Kidney capillary endothelial cell (primary cell): ENCODE data around the gene BARX2.
A peak's percentile ranks its signal among the peaks of the same experiment; 100 is the strongest.
"Not testable (repeated sequence)": the region's sequence is repeated elsewhere in the genome, so short reads cannot be mapped to it uniquely, and the experiment has no call there.

Experiments
- DNase-seq: peaks from one replicate; pipeline ENCODE4 v3.0.0-alpha.2; 2018; ENCODE audit warnings: low spot score

The BARX2 gene, protein sequence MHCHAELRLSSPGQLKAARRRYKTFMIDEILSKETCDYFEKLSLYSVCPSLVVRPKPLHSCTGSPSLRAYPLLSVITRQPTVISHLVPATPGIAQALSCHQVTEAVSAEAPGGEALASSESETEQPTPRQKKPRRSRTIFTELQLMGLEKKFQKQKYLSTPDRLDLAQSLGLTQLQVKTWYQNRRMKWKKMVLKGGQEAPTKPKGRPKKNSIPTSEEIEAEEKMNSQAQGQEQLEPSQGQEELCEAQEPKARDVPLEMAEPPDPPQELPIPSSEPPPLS

DNA sequence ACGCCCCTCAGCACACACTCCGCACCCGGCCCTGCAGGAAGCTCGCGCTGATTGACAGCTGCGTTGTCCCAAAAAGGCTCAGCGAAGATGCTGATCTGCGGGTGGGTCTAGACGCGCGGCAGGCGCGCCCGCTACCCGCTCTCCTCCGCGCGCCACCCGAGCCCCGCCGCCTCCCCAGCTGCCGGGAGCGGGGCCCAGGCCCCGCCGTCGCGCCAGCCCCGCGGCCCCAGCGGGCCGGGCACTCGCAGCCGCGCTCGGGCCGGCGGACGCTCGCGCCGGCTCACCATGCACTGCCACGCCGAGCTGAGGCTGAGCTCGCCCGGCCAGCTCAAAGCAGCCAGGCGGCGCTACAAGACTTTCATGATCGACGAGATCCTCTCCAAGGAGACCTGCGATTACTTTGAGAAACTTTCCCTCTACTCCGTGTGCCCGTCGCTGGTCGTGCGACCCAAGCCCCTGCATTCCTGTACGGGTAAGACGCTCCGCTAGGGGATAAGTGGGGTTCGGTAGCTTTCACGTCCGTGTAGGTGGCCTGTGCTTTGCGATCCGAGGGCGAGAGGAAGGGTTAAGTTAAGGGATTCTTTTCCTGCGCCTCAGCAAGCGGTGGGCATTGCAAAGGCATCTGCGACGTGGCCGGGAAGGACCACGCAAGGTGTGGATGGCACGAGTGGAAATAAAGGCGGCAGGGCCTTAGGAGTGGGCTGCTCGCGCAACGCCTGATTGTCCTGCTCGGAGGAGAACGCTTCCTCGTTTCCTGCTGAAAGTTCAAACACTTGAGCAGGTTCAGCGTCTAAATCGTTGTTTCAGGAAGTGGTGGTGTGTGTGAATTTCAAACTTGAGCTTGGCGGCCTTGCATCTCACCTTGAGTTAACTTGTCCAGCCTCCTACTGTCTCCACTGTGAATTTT, at the start of gene BARX2:
Gene BARX2 (plus strand): TSS at position 98 of the 907 bp plus-strand sequence. CDS start 188 bp downstream, at position 286.
- DNase-seq: peak; percentile 34

DNA sequence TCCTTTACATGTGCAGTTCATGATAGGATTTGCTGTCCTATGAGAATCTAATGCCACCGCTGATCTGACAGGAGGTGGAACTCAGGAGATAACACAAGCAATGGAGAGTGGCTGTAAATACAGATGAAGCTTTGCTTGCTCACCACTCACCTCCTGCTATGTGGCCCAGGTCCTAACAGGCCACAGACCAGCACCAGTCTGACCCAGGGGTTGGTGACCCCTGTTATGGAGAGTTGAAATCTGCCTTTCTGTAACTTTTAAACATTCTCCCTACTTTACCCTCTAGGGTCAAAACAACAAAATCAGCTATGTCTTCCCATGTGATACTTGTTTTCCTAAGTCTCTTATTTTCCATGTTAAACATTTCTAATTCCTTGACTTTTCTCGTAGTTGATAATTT, 48.7 kb upstream of the BARX2 start:
- DNase-seq: no peak

DNA sequence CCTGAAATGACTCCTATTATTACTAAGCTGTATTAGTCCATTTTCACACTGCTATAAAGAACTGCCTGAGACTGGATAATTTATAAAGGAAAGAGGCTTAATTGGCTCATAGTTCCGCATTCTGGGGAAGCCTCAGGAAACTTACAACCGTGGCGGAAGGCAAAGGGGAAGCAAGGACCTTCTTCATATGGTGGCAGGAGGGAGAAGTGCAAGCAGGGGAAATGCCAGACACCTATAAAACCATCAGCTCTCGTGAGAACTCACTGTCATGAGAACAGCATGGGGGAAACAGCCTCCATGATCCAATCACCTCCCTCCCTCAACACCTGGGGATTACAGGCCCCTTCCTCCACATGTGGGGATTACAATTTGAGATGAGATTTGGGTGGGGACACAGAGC, 47.9 kb upstream of the BARX2 start:
- not testable (repeated sequence) for DNase-seq

DNA sequence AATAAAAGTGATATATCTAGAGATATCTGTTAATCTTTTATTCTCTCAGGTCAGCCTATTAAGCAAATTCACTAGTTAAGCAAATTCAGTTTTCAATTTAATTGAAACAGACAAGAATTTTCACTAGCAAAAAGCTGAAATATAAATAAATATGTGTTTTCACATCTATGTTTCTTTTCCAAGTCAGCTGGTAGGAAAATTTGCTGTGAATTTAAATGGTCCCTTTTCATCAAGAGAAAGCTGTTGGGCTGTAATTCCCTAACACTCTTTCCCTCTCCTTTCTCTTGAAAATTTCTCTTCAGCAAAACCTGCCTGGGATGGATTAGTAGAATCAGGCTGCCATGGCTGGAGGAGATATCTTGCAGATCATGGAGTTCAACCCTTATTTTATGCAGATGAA, 46.9 kb upstream of the BARX2 start:
- no peak for DNase-seq

DNA sequence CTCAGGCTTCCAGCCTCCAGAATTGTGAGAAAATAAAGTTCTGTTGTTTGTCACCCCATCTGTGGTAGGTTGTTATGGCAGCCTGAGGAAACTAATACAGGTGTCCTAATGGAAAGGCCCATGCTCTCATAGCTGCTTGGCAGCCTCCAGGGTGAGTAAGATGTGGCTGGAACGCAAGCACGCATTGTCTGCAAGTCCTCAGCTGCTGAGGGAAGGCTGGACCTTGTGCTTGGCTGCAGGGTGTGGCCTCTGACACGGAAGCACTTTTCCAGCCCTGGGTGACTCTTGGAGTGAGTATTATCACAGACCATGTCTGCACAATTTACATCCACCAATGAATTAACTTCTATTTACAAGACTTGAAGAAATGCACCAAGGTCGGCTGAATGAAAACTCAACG, 44.4 kb upstream of the BARX2 start:
- DNase-seq: no peak

DNA sequence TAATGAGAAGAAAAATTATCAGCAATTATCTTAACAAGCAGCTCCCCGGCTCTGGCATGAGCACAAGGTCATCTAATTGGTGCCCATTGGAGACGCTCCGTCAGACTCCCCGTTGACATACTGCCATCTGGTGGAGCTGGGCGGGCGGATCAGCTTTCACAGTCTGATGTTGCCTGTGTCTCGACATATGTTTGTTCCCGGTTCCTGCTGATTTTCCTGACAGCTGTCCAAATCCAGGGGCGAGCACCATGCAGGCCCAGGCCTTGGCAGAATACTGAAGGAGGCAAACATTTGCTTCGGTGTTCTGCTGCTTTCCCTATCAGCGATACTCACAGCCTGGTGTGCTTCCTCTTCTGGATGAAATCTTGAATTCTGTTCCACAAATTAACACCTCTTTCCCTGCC, 43.8 kb upstream of the BARX2 start:
- peak; percentile 58 for DNase-seq

DNA sequence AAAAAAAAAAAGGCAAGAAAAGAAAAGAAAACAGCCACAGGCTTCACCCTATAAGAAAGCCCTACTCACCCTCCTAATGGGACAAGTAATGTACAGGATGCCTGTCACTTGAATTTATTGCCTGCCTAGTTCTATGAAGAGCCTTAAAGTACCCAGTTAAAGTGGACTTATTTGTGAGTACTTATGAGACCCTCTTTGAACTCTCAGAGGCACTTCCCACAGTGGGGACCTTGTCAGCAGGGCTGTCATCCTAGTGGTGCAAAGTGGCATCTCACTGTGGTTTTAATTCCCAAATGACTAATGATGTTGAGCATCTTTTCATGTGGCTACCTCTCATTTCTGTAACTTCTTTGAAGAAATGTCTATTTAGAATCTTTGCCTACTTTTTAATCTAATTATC, 41.8 kb upstream of the BARX2 start:
- no peak for DNase-seq

DNA sequence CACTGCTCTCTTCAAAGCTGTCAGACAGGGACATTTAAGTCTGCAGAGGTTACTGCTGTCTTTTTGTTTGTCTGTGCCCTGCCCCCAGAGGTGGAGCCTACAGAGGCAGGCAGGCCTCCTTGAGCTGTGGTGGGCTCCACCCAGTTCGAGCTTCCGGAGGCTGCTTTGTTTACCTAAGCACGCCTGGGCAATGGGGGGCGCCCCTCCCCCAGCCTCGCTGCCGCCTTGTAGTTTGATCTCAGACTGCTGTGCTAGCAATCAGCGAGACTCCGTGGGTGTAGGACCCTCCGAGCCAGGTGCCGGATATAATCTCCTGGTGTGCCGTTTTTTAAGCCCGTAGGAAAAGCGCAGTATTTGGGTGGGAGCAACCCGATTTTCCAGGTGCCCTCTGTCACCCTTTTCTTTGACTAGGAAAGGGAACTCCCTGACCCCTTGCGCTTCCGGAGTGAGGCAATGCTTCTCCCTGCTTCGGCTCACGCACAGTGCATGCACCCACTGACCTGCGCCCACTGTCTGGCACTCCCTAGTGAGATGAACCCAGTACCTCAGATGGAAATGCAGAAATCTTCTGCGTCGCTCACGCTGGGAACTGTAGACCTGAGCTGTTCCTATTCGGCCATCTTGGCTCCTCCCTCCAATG, 31.2 kb upstream of the BARX2 start:
- DNase-seq: not testable (repeated sequence)

DNA sequence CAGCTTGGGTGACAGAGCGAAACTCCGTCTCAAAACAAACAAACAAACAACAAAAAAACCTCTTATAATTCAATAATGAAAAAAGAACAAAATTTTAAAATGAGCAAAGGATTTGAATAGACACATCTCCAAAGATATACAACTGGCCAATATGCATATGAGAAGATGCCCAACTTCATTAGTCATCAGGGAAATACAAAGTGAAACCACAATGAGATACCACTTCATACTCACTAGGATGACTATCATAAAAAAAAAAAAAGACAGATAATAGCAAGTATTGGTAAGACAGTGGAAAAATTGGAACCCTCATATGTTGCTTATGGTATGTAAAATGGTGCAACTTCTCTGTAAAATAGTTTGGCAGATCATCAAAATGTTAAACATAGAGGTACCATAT, 28.7 kb upstream of the BARX2 start:
- DNase-seq: no peak

DNA sequence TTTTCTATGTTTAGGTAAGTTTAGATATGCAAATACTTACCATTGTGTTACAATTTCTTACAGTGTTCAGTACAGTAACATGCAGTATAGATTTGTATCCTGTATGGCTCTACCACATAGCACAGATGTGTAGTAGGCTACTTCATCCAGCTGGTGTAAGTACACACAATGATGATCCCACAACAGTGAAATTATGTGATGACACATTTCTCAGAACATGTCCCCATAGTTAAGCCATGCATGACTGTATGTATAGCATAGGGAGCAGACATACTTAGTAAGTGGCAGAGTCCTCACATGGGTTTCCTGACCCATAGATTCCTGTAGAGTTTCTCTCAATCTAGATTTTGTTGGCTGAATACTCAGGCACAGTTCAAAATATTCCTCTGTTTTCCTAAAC, 26.8 kb upstream of the BARX2 start:
- DNase-seq: no peak

DNA sequence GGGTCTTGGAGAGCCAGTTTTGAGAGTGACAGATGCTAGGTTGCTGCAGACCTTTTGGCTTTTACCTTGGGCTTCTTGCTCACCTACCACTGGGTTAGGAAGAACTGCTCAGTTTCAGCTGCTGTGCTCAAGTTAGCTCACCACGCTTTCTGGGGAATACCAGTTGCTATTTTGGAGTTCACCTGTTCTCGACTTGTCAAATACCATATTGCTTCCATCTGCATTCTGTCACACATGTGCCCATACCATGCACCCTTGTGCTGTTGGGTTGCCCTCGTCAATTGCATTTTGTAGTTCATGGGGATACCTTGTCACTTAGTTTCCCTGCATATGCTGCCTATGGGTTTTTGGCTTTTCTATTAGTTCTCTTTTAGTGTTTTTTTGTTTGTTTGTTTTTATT, 23.0 kb upstream of the BARX2 start:
- DNase-seq: no peak

DNA sequence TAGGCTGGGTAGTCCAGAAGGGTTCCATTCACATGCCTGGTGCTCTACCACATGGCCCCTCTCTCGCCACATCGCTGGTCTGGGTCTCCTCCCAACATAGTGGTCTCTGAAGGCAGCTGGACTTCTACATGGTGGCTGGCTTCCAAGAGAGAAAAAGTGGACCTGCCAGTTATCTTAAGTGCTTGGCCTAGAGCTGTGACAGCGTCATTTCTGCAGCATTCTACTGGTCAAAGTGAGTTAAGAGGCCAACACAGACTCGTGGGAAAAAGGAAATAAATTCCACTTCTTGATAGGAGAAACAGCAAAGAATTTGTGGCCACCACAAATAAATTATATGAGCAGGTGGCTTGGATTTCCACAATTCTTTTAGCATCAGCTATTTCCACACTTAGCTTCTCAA, 21.0 kb upstream of the BARX2 start:
- no peak for DNase-seq

DNA sequence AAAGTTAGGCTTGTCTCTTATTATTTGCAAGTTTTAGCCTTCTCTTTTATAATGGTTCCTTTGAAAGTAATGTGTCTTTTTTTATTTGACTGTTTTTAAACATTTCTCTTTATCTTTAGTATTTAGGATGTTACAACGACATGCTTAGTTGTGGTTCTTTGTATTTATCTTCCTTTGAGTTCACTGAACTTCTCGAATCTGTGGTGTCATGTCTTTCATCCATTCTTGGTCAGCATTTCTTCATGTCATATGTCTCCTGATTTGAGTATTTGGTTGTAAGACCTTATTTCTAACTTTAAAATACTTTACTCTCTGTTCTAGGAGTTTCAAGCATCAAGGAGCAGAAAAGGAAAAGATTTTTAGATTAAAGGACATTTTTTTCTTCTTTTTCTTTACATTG, 15.9 kb upstream of the BARX2 start:
- DNase-seq: no peak

DNA sequence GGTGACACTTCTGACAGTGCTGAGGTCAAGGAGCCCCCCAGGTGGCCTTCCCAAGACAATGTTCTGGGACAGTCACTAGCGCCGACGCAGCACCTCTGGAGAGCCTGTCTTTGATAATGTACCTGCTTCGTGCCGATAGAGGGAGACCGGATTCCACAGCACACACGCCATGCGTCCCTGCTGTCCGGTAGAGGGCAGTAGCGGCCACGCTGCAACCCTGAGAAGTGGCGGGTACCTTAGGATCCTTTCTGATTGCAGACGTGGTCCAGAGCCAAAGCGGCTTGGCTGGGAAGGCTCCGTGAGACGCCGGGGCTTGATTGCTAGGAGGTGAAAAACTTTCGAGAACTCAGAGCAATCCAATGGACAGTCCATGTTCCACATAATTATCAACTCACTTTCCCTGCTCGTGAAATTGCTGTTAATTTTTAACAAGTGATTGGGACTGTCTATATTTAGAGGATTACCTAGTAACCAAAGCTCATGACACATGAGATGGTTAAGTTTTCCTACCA, 11.4 kb upstream of the BARX2 start:
- DNase-seq: peak; percentile 79

DNA sequence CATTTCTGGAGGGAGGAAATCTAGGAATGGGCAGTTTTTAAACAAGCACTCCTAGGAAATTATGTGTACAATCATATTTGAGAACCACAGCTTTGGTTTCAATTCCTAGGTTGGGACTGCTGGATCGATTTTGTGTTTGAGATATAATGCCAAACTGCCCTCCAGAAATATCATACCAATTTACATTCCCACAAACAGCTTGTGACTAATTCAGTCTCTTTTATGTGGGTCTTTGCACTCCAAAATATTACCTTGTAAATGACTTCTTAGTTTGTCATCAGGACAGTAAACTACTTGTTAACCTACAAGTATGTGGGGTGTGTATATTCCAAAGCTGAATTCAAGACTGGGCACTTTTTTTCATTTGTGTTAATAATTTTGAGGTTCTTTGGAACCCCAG, 9.8 kb upstream of the BARX2 start:
- no peak for DNase-seq

DNA sequence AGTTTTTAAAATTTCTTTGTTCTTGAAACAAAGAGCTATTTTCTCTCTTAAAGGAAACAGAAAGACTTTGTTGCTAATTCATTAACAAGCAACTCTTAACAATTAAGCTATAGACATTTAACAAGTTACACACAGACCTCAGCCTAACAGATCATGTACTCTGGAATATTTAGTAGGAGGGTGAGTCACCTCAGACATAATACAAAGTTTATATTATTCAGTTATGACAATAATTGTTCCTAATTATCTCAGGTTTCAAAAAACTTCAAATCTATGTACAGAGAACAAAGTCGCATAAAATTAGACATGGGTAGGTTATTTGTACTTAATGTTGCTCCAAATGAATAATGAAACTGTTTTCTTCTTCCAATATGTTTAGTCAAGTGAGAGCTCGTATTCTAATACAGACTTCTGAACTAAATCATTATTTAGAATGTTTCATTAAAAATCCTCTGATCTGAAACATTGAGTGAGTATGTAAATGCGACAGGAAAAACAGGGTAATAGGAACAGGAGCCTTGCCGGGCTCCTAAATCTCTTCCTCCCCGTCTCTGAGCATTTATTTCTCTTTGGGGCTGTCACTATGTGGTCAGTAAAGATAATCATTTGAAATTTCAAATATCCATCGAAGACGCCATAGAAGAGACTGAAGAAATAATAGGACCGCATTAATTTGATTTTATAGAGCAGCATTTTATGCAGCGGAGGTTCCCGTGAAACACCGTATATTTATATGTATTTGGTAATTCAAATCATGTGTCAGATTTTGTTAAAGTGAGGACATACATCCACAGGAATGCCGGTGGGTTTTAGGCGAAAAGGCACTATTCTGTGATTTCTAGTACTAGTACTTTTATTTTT, 8.7 kb upstream of the BARX2 start:
- no peak for DNase-seq

DNA sequence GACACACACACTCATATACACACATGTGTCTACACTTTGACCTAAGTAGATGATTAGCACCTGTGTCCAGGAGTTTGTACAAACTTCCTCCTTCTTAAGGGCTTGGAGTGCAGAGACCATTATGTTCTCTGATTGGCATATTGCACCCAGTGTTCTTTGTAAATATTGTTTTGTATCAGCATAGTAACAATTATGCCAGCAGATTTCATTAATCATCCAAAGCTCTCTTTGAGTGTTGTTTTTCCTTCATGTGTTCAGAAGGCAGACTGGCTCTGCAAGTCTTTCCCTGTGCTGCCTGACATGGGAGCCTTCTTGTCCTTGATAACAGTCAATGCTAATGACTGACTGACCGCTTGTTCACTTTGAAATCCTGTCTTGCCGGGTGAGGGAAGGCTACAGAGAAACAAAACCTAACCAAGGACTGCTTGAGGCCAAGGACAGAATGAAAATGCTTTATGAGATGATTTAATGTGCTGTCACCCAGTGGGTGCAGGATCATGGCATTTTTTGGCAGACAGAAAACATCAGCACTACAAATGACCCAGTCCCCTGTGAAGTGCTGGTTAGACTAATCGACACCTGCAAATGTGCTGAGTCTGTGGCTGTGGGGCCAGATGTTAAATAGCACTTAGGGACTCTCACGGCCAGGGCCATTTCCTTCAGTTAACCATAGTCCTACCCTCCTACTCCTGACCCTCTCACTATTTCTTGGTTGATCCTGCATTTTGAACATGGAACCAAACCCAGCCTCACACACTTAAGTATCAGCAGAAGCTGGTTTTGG, 6.6 kb upstream of the BARX2 start:
- no peak for DNase-seq

DNA sequence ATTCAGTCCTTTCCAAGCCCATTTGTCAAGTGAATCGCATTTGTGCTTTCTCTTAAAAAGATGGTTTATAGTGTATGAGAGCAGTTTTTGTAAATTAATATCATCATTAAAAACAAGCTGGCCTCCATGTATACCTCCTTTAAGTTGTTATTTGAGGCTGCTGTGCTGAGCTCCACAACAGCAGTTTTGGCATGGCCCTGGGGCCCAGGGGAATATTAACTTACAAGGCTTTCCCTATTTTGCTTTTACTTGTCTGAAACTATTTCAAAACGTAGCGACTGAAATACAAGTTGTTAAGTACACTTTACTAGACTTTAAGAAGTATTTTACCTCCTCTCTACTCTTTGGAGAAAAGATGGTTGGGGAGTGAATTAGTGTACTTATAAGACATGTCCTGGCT, 4.9 kb upstream of the BARX2 start:
- DNase-seq: no peak

DNA sequence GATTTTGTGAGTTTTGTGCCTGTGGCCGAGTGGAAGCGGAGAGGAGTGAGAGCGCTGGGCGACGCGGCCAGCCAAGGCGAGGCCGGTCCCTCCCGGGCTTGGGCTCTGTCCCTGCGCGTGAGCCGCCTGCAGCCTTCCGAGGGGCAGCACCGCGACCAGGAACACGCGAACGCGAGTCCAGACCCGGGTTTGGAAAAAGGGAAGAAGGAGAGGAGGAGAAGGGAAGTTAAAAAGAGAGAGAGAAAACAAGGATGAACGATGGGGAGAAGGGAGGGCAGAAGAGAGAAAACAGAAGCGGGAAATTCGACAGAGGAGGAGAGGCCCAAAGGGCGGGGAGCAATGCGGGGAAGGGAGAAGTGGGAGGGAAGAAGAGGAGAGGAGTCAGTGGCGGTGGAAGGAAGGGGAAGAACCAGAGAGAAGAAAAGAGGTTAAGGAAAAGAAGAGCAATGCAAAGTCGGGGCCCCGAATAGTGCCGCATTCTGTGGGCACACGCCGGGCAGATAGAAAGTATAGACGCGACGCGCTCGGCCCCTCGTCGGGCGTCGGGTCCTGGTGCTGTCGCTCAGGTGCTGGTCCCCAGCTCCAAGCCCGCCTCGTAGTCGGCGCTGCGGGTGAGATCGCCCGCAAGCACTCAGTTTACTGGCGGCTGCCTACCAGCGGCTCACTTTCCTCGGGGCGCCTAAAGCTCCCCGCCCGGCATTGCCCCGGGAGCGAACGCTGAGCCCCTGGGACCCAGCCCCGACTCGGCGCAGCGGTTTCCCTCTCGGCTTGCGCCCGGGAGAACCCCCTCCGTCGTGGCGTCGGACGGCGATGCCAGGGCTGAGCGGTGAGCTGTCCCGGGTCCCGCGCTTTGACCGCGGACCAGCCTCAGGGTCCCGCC, 2.8 kb upstream of the BARX2 start:
- no peak for DNase-seq

DNA sequence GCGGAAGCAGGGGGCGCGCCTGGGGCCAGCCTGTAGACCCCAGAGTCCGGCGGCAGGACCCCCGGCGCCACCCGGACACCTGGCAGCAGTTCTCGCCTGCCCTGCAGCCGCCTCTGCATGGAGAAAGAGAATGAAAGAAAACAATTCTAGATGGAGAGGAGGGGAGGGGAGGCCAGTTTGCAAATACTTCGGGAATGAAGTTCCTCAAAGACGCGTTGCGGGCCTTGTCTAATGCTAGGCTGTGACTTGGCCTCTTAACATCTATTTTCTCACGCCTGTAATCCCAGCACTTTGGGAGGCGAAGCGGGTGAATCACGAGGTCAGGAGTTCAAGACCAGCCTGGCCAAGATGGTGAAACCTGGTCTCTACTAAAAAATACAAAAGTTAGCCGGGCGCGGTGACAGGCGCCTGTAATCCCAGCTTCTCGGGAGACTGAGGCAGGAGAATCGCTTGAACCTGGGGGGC, 2.1 kb upstream of the BARX2 start:
- no peak for DNase-seq
